Osteoblast (primary cell): Measurements from ENCODE around the gene HOXC9. TPM values are rescaled to one million over a fixed set of nuclear protein-coding genes. Genes with fewer than 3 reads are reported as not detected.

Experiments
- DNase-seq: peaks from one replicate; pipeline ENCODE4 v3.0.0; 2011; ENCODE audit warnings: low spot score, mixed read lengths; ENCODE audit not compliant: insufficient read length; ENCODE audit errors: missing footprints
- H2AFZ ChIP-seq: 2 replicates; pipeline ENCODE4 v1.6.0; 2011; ENCODE audit warnings: mild to moderate bottlenecking, low read length
- H3K27ac ChIP-seq: 2 replicates; pipeline ENCODE4 v1.5.1; 2011; ENCODE audit warnings: mild to moderate bottlenecking, low read depth, low read length, moderate library complexity
- H3K27me3 ChIP-seq: 2 replicates; pipeline ENCODE4 v1.6.0; 2012; ENCODE audit warnings: mild to moderate bottlenecking, control low read depth, inconsistent platforms, low read length, moderate library complexity; ENCODE audit not compliant: insufficient read depth
- H3K36me3 ChIP-seq: 2 replicates; pipeline ENCODE4 v1.5.1; 2011; ENCODE audit warnings: mild to moderate bottlenecking, low read length, control low read depth, moderate library complexity; ENCODE audit not compliant: insufficient read depth
- H3K4me1 ChIP-seq: 2 replicates; pipeline ENCODE4 v1.5.1; 2011; ENCODE audit warnings: mild to moderate bottlenecking, low read length, control low read depth, moderate library complexity; ENCODE audit not compliant: insufficient read depth
- H3K4me2 ChIP-seq: 2 replicates; pipeline ENCODE4 v1.6.0; 2011; ENCODE audit warnings: mild to moderate bottlenecking, low read length; ENCODE audit not compliant: insufficient read depth
- H3K4me3 ChIP-seq: fragments of 200-600 bp; sonication (generic); 3 replicates; pipeline ENCODE4 v1.5.1; 2012; ENCODE audit warnings: mild to moderate bottlenecking, low read length, inconsistent platforms; ENCODE audit not compliant: insufficient read depth
- H3K79me2 ChIP-seq: 2 replicates; pipeline ENCODE4 v1.6.0; 2012; ENCODE audit warnings: mild to moderate bottlenecking, low read length, control low read depth, inconsistent platforms; ENCODE audit not compliant: insufficient read depth
- H3K9me3 ChIP-seq: 2 replicates; pipeline ENCODE4 v1.5.1; 2011; ENCODE audit warnings: low read depth, low read length, control low read depth
- H4K20me1 ChIP-seq: 2 replicates; pipeline ENCODE4 v1.6.0; 2012; ENCODE audit warnings: mild to moderate bottlenecking, low read length, control low read depth; ENCODE audit not compliant: insufficient read depth
- CTCF ChIP-seq: IDR thresholded peaks from 2 replicates; pipeline ENCODE4 v1.5.1; 2011; ENCODE audit warnings: mild to moderate bottlenecking, low read depth, low read length, moderate library complexity; ENCODE audit errors: extremely low read depth
- total RNA-seq: library from RNA; depleted of rRNA; stranded (reverse); fragments of >200 nt; gene quantifications from 2 replicates; pipeline ENCODE4 v1.2.3, GENCODE V29; 2012

Gene HOXC9
- total RNA-seq, 1 donor, result 11.6 TPM

GRCh38 chr12:54016051-54016450 lies 16.1 kb downstream of the HOXC9 start:
- no peak for TF ChIP-seq CTCF
- Histone ChIP-seq H3K9me3 (no peaks in the 10 kb centered on the region), H3K4me1 (peaks cover 51% of the 10 kb centered on the region), H3K79me2 (peaks cover 79% of the 10 kb centered on the region), H3K4me2 (peak overlapping the region; percentile 94), H2AFZ (peak overlapping the region; percentile 23), H4K20me1 (peaks cover 6% of the 10 kb centered on the region), H3K36me3 (no peaks in the 10 kb centered on the region), H3K4me3 (peak overlapping the region; percentile 94), H3K27me3 (no peaks in the 10 kb centered on the region), H3K27ac (peak overlapping the region; percentile 86)
- no peak for DNase-seq

GRCh38 chr12:54016478-54016964 lies 16.6 kb downstream of the HOXC9 start:
- Histone ChIP-seq H3K4me3 (peak overlapping the region; percentile 94), H3K36me3 (no peaks in the 10 kb centered on the region), H3K4me1 (peaks cover 55% of the 10 kb centered on the region), H3K27me3 (no peaks in the 10 kb centered on the region), H3K27ac (peak overlapping the region; percentile 96), H3K9me3 (no peaks in the 10 kb centered on the region), H3K79me2 (peaks cover 79% of the 10 kb centered on the region), H4K20me1 (peaks cover 11% of the 10 kb centered on the region), H3K4me2 (peak overlapping the region; percentile 94), H2AFZ (peak overlapping the region; percentile 23)
- no peak for TF ChIP-seq CTCF
- peak; percentile 96 for DNase-seq

GRCh38 chr12:54017027-54017788 lies 17.2 kb downstream of the HOXC9 start:
- no peaks in the 10 kb centered on the region for H3K9me3 ChIP-seq
- DNase-seq, result peak; percentile 94

More at GRCh38 chr12:54017027-54017788, 17.2 kb downstream of the HOXC9 start:
- peaks cover 59% of the 10 kb centered on the region for H3K4me1 ChIP-seq
- peak overlapping the region; percentile 94 for H3K4me3 ChIP-seq
- H2AFZ ChIP-seq, result peak overlapping the region; percentile 57
- peaks cover 15% of the 10 kb centered on the region for H4K20me1 ChIP-seq
- peak overlapping the region; percentile 94 for H3K4me2 ChIP-seq
- peak overlapping the region; percentile 96 for H3K27ac ChIP-seq
- no peaks in the 10 kb centered on the region for H3K27me3 ChIP-seq
- TF ChIP-seq CTCF, result no peak
- H3K79me2 ChIP-seq, result peaks cover 82% of the 10 kb centered on the region
- no peaks in the 10 kb centered on the region for H3K36me3 ChIP-seq
